AG09319 (cell line): ENCODE data around the gene MAFG.
"Not testable (repeated sequence)": the region's sequence is repeated elsewhere in the genome, so short reads cannot be mapped to it uniquely, and the experiment has no call there.

Source experiments
- DNase-seq: peaks from one replicate; pipeline ENCODE4 v3.0.0-alpha.2; 2010; ENCODE audit warnings: low read depth; ENCODE audit errors: extremely low read depth
- TF ChIP-seq, protein P1 (sequence below): IDR thresholded peaks from 2 replicates; pipeline ENCODE4 v1.5.1; 2011; ENCODE audit warnings: low read depth, mild to moderate bottlenecking, inconsistent platforms, low read length, moderate library complexity

MAFG gene

GRCh38 chr17:81923302-81924260 is 4.0 kb downstream of the MAFG start:
- TF ChIP-seq, protein P1, sequence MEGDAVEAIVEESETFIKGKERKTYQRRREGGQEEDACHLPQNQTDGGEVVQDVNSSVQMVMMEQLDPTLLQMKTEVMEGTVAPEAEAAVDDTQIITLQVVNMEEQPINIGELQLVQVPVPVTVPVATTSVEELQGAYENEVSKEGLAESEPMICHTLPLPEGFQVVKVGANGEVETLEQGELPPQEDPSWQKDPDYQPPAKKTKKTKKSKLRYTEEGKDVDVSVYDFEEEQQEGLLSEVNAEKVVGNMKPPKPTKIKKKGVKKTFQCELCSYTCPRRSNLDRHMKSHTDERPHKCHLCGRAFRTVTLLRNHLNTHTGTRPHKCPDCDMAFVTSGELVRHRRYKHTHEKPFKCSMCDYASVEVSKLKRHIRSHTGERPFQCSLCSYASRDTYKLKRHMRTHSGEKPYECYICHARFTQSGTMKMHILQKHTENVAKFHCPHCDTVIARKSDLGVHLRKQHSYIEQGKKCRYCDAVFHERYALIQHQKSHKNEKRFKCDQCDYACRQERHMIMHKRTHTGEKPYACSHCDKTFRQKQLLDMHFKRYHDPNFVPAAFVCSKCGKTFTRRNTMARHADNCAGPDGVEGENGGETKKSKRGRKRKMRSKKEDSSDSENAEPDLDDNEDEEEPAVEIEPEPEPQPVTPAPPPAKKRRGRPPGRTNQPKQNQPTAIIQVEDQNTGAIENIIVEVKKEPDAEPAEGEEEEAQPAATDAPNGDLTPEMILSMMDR = no peak
- DNase-seq = no peak

DNA sequence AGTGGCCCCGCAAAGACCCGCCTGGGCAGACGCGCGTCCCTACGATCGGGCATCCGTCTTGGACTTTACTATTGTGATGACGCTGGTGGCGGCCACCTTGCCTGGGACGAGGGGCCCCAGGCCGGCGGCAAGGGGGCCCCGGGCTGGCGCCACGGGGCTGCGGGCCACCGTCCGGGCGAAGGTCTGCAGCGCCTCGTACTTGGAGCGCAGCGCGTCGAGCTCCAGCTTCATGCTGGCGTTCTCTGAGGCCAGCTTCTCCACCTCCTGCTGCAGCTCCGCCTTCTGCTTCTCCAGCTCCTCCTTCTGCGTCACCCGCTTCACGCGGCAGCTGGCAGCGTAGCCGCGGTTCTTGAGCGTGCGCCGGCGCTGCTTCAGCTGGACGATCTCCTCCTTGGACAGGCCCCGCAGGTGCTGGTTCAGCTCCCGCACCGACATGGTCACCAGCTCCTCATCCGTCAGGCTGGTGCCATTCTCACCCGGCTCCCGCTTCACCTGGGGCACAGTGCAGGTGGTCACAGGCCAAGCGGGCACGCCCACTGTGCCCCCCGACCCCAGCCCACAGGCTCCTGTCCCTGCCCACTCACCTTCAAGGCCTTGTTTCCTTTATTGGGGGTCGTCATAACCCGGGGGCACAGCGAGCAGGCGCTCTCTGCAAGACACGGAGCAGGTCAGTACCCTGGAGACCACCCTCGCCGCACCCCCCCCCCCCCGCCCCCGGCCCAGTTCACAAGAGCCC is 4.8 kb downstream of the MAFG start:
- TF ChIP-seq, protein P1 = no peak
- DNase-seq = no peak

DNA sequence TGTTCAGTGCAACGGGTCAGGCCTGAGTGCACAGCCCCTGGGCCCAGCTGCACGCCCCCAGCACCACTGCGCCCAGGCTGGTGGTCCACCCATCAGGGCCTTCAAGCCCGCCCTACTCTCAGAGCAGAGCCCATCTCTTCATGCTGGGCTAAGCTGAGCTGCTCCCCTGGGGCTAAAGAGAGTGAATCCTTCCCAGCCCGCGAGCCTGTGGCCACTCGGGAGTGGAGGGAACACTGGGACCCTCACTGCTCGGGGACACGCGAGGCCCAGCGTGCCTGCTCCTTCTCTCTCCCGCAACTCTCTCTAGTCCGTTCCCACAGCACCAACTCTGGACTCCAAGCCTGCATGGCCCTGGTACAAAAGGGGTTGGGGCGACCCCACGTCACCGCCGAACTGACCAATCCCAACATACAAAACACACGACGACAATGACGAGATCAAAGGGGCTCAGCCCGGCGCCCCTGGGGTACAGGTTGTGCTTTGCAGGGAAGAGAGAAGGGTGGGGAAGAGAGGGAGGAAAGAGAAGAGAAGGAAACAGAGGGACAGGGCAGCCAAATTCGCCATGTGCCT is 5.5 kb downstream of the MAFG start:
- DNase-seq = no peak
- TF ChIP-seq, protein P1 = no peak

DNA sequence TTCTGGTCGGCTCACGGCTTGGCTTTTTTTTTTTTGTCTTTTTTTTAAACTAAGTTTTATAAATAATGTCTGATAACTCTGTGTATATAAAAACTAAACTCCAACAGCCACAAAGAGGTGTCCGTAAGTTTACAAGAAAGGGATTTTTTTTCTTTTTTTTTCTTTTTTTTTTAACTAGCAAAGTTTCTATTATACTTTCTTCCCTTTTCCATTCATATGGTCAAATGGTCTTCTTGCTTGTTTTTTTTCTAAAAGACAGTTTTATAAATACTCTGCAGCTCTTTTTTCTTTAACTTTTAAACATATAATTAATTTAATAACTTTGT is 6.0 kb downstream of the MAFG start:
- TF ChIP-seq, protein P1 = no peak
- DNase-seq = no peak

GRCh38 chr17:81920612-81921536 is 6.7 kb downstream of the MAFG start:
- no peak for DNase-seq
- TF ChIP-seq, protein P1 = no peak

DNA sequence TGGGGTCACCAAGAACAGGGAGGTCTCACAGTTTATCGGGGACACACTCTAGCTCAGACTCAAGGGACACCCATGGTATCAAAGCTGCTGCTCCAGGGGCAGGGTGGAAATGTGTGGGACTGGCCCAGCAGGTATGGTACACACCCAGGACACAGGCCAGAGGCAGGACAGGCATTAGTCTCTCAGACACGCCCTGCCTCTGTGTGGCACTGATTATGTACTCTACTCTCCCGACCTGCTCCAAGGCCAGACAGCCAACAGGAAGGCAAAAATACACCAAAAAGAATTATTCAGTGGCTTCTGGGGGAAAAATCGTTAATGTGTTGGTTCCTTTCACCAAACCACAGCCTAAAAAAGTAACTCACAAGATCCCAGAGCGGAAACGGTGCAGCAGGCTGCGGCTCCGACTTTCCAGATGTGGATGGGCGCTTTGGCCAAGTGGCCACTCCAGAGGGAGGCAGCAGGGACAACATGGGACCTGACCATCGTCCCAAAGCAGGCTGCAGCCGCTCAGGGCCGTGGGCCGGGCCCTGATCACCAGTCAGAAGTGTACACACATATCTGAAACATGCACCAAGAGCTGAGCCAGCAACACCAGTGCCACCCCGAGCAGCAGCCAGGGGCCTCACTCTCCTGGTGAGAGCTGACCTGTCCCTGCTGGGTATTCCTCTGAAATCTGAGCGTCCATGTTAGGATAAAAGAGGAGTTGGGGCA is 8.5 kb downstream of the MAFG start:
- TF ChIP-seq, protein P1 = no peak
- no peak for DNase-seq

DNA sequence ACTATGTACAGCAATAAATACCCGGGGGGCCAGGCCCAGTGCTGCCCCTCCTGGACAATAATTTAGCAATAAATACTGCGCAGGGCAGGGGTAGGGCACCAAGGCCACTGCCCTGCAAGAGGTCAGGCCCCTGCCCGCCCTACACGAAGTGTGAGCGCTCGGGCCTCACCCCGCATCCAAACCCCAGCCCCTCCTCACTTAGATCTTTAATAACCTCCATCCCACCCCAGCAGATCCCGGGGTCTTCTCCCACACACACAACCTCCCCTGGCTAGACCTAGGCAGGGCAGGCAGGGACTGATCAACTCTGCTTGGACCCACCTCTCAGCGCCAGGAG is 9.2 kb downstream of the MAFG start:
- not testable (repeated sequence) for DNase-seq
